Endothelial cell of umbilical vein (primary cell): ENCODE data around the gene HDAC8. TPM values are rescaled to one million over a fixed set of nuclear protein-coding genes. Genes with fewer than 3 reads are reported as not detected.
"Not testable (repeated sequence)": the region's sequence is repeated elsewhere in the genome, so short reads cannot be mapped to it uniquely, and the experiment has no call there.

Experiments used
- BruUV-seq: library from RNA; stranded (reverse); fragments of 400-500 nt; replicated peaks from 2 replicates; lab custom pipeline; 2021; lab: Mats Ljungman, UMichigan
- CTCF ChIA-PET: fragments of 300-600, 350-600 bp; sonication (Branson Sonifier 250); formaldehyde crosslinking; loops from one replicate; lab custom pipeline; 2021; ENCODE audit warnings: antibody characterized with exemption, inconsistent platforms; lab: Charles Lee
- POLR2A ChIA-PET: fragments of 300-600, 350-600 bp; sonication (Branson Sonifier 250); formaldehyde crosslinking; loops from one replicate; lab custom pipeline; 2021; ENCODE audit warnings: antibody characterized with exemption, inconsistent platforms; lab: Charles Lee
- DNase-seq: peaks from one replicate; pipeline ENCODE4 v3.0.0-alpha.2; 2011; ENCODE audit warnings: low read depth, low spot score
- FAIRE-seq: peaks from 2 replicates; lab custom pipeline; 2011; peaks lifted over from hg19 to GRCh38; lab: Jason Lieb, UNC
- H2AFZ ChIP-seq: 2 replicates; pipeline ENCODE4 v1.6.0; 2012; ENCODE audit warnings: low read depth, low read length, control low read depth, inconsistent platforms
- H3K27ac ChIP-seq: 2 replicates; pipeline ENCODE4 v1.5.1; 2011; ENCODE audit warnings: low read depth, mild to moderate bottlenecking, control low read depth, low read length, moderate library complexity; ENCODE audit not compliant: insufficient read depth
- H3K27me3 ChIP-seq, 2 experiments: 2 replicates each; pipeline versions ENCODE4 v1.6.0 to v1.6.1; 2011; ENCODE audit warnings: low read length in 2 of 2, mixed read lengths in 1 of 2; ENCODE audit not compliant: control insufficient read depth in 2 of 2, insufficient read depth in 2 of 2
- H3K36me3 ChIP-seq, 2 experiments: 2 replicates in 1 of 2; 3 replicates in 1 of 2; pipeline ENCODE4 v1.5.1; 2011; ENCODE audit warnings: low read length in 2 of 2, mild to moderate bottlenecking in 1 of 2, moderate library complexity in 1 of 2; ENCODE audit not compliant: control insufficient read depth in 2 of 2, insufficient read depth in 2 of 2; ENCODE audit errors: extremely low read depth in 1 of 2
- H3K4me1 ChIP-seq: 3 replicates; pipeline ENCODE4 v1.5.1; 2011; ENCODE audit warnings: mild to moderate bottlenecking, low read length; ENCODE audit not compliant: control insufficient read depth, insufficient read depth; ENCODE audit errors: extremely low read depth
- H3K4me2 ChIP-seq: 2 replicates; pipeline ENCODE4 v1.6.1; 2011; ENCODE audit warnings: low read length, control low read depth, mixed read lengths; ENCODE audit not compliant: insufficient read depth
- H3K4me3 ChIP-seq, 3 experiments: fragments of 200-600 bp in 1 of 3; sonication (generic), shearing (Covaris generic) in 1 of 3; replicated peaks in 1 of 3; 2 replicates each; pipeline ENCODE4 v1.5.1; 2011 to 2016; ENCODE audit warnings: control low read depth in 3 of 3, low read length in 3 of 3, mild to moderate bottlenecking in 2 of 3, inconsistent platforms in 1 of 3, low read depth in 1 of 3, moderate library complexity in 1 of 3; ENCODE audit not compliant: insufficient read depth in 1 of 3
- H3K79me2 ChIP-seq: 2 replicates; pipeline ENCODE4 v1.6.0; 2012; ENCODE audit warnings: low read length, inconsistent platforms; ENCODE audit not compliant: control insufficient read depth, insufficient read depth
- H3K9ac ChIP-seq: replicated peaks from 2 replicates; pipeline ENCODE3; 2011; ENCODE audit warnings: low read length, control low read depth; ENCODE audit not compliant: insufficient read depth; ENCODE audit errors: extremely low read depth
- H3K9me1 ChIP-seq: replicated peaks from 3 replicates; pipeline ENCODE4 v1.6.0; 2011; ENCODE audit warnings: mild to moderate bottlenecking, low read length; ENCODE audit not compliant: control insufficient read depth, insufficient read depth; ENCODE audit errors: extremely low read depth
- H3K9me3 ChIP-seq: replicated peaks from 2 replicates; pipeline ENCODE4 v1.5.1; 2012; ENCODE audit warnings: low read length, inconsistent platforms; ENCODE audit not compliant: control insufficient read depth, insufficient read depth
- H4K20me1 ChIP-seq: replicated peaks from 2 replicates; pipeline ENCODE3; 2011; ENCODE audit warnings: mild to moderate bottlenecking, low read length; ENCODE audit not compliant: control insufficient read depth, insufficient read depth; ENCODE audit errors: extremely low read depth
- POLR2A ChIP-seq: IDR thresholded peaks from 2 replicates; pipeline ENCODE4 v1.6.1; 2012; ENCODE audit warnings: low read depth, mild to moderate bottlenecking, control low read depth, low read length
- dilution Hi-C: fragments of 300-500 bp; cut with MboI; formaldehyde crosslinking; loops from one replicate; pipeline ENCODE4 v1.15.0; 2019; ENCODE audit warnings: low sequenced_read_pairs; ENCODE audit not compliant: extremely low pct_ligation_motif_present
- intact Hi-C: fragments of 100-400 bp; cut with micrococcal nuclease; formaldehyde crosslinking; loops from one replicate; pipeline ENCODE4 v1.10.0; 2022
- polyA plus RNA-seq, 4 experiments: library from polyadenylated mRNA; depleted of rRNA in 3 of 4; stranded (reverse) in 3 of 4; unstranded in 1 of 4; fragments of >200 nt; gene quantifications; 2 replicates each; pipeline versions ENCODE4 v1.2.1 to v1.2.3, GENCODE V29; 2011 to 2012; ENCODE audit warnings: missing spikeins in 1 of 4
- total RNA-seq: library from RNA; stranded (reverse); gene quantifications from 2 replicates; pipeline ENCODE4 v1.2.3, GENCODE V29; 2021

Gene HDAC8
- total and polyA plus RNA-seq, 2 donors (not counting 3 experiments of a cell fraction or from before 2014, with no cell fraction given) = 17.6 to 37.2 TPM

DNA sequence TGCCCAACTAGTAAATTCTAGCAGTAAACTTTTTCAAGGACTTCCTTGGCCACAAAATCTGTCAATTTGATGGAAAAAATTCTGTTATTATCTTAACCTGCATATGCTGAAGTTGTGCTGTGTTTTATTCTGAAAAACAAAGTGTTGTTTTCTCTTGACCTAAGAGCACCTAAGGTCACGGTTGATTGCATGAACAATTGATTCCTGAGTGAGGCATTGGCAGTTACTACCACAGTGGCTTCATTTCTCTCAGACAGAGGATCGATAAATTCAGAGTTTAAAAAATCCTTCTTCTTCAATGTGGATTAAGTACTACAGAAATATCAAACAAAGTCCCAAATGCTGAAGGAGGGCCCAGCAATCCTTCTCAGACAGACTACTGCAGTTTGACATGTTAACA lies 6.2 kb downstream of the HDAC8 start:
- H3K27ac ChIP-seq = no peak overlapping the region
- no peaks in the 10 kb centered on the region for H3K79me2 ChIP-seq
- TF ChIP-seq POLR2A = no peak
- DNase-seq (no peak), FAIRE-seq (no peak)
- intact Hi-C loops = no loop called here
- peaks cover 8% of the 10 kb centered on the region for H3K4me1 ChIP-seq
- dilution Hi-C loops = no loop called here
- ChIA-PET POLR2A (no interaction called here), CTCF (no interaction called here)
- H3K9me3 ChIP-seq = no peaks in the 10 kb centered on the region
- BruUV-seq = no TSS peak
- H3K9me1 ChIP-seq = no peaks in the 10 kb centered on the region
- no peaks in the 10 kb centered on the region for H3K27me3 ChIP-seq
- no peaks in the 10 kb centered on the region for H4K20me1 ChIP-seq
- no peak overlapping the region for H3K4me2 ChIP-seq
- peaks cover 3% of the 10 kb centered on the region in 2 experiments for H3K36me3 ChIP-seq
- no peak overlapping the region for H3K9ac ChIP-seq
- H2AFZ ChIP-seq = no peak overlapping the region
- no peak overlapping the region for H3K4me3 ChIP-seq

DNA sequence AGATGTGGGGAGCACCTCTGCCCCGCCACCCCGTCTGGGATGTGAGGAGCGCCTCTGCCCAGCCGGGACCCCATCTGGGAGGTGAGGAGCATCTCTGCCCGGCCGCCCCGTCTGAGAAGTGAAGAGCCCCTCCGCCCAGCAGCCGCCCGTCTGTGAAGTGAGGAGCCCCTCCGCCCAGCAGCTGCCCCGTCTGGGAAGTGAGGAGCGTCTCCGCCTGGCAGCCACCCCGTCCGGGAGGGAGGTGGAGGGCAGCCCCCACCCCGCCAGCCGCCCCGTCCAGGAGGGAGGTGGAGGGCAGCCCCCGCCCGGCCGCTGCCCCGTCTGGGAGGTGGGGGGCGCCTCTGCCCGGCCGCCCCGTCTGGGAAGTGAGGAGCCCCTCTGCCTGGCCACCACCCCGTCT lies 13.0 kb downstream of the HDAC8 start:
- H3K9me1 ChIP-seq, H2AFZ ChIP-seq, H3K4me1 ChIP-seq, H3K4me2 ChIP-seq, H3K27me3 ChIP-seq, FAIRE-seq, H3K9me3 ChIP-seq, DNase-seq, H3K4me3 ChIP-seq, intact Hi-C loops, dilution Hi-C loops, CTCF ChIA-PET, H4K20me1 ChIP-seq, BruUV-seq, H3K27ac ChIP-seq, POLR2A ChIA-PET, H3K36me3 ChIP-seq, H3K9ac ChIP-seq, H3K79me2 ChIP-seq: not testable (repeated sequence)
